Measurements from ENCODE around the gene PRKCQ. TPM values are rescaled to one million over a fixed set of nuclear protein-coding genes. Genes with fewer than 3 reads are reported as not detected.

Gene PRKCQ
- total and polyA plus RNA-seq, 2 of the 8 experiments (the other 6 are each of a cell fraction or from before 2014, with no cell fraction given), result 9.1 to 22.6 TPM

DNA sequence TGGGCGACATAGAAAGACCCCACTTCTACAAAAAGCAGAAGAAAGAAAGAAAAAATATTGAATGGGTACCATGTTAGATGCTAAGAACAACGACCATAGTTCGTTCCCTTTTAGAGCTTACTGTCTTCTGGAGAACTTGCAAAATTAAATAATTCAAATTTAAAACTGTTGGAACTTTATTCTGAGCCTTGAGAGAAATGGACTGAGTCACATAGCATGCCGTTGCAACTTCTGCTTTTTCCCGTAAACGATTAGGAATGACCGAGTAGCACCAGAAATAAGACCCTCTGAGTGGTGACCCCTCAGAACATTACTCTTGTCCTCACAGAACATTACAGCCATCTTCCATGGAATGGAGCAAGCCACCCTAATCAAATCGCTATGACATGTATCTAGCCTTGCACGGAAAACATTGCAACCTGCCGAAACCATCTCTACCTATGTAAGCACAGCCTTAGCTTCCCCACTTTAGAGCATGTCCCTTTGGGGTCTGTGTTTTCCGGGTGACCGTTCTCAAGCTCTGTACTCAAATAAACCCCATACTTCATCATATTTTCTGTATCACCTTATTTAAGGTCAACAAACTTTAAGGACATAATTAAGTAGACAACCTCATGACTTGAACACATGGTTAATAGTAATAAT lies 179.1 kb downstream of the PRKCQ start:
- Histone ChIP-seq H4K20me1 (replicated peaks in 1 of 2; ENCODE audit: control insufficient read depth in 1 of 2, insufficient read depth in 2 of 2, low read length in 2 of 2) (no peaks in the 10 kb centered on the region), H3K4me3 (ENCODE audit: extremely low read depth in 1 of 4, insufficient read depth in 2 of 4, low read depth in 3 of 4, low read length in 4 of 4) (no peak overlapping the region), H4K8ac (ENCODE audit: extremely low read depth, insufficient read depth, low read length) (no peak overlapping the region), H3K14ac (ENCODE audit: insufficient read length) (no peak overlapping the region), H2AK5ac (ENCODE audit: low read depth, low read length) (0 out of 2 replicates have a peak overlapping the region, but pooled peaks have one; percentile 48), H3K27me3 (replicated peaks in 1 of 4; ENCODE audit: control insufficient read depth in 3 of 4, extremely low read depth in 1 of 4, insufficient read depth in 3 of 4, low read length in 3 of 4) (no peaks in the 10 kb centered on the region), H2AFZ (ENCODE audit: low read length) (no peak overlapping the region), H2BK5ac (ENCODE audit: low read depth, low read length) (no peak overlapping the region), H2BK120ac (replicated peaks; ENCODE audit: low read depth, low read length) (no peak overlapping the region), H3K36me3 (ENCODE audit: control insufficient read depth in 2 of 4, insufficient read depth in 4 of 4, low read length in 3 of 4) (no peaks in the 10 kb centered on the region), H3K9me3 (ENCODE audit: insufficient read depth in 2 of 2, low read depth in 1 of 2, low read length in 1 of 2) (no peaks in the 10 kb centered on the region), H3K56ac (replicated peaks; ENCODE audit: insufficient read length, low read depth, low read length) (no peak overlapping the region), H3K23me2 (ENCODE audit: low read depth, low read length) (no peaks in the 10 kb centered on the region), H4K5ac (ENCODE audit: insufficient read length, low read depth, low read length) (no peak overlapping the region), H3K79me1 (ENCODE audit: low read depth, low read length) (no peaks in the 10 kb centered on the region), H3K9ac (replicated peaks in 1 of 4; ENCODE audit: extremely low read depth in 1 of 4, low read depth in 3 of 4, low read length in 3 of 4) (no peak overlapping the region), H3K4me1 (replicated peaks in 1 of 4; ENCODE audit: control insufficient read depth in 3 of 4, insufficient read depth in 4 of 4, low read length in 3 of 4) (no peaks in the 10 kb centered on the region; a peak in 2 of 7 replicates), H2BK15ac (ENCODE audit: low read length) (peak overlapping the region; percentile 25; the same call in 1 of the 2 replicates), H3K18ac (ENCODE audit: extremely low read depth, low read length) (no peak overlapping the region), H3K23ac (ENCODE audit: insufficient read length) (no peak overlapping the region), H2BK20ac (ENCODE audit: low read length) (0 out of 2 replicates have a peak overlapping the region, but pooled peaks have one; percentile 34), H4K91ac (replicated peaks; ENCODE audit: insufficient read length, low read length) (peak overlapping the region; percentile 44), H3K27ac (ENCODE audit: low read depth, low read length) (no peak overlapping the region), H3K79me2 (ENCODE audit: control insufficient read depth in 1 of 2, insufficient read depth in 2 of 2, low read length in 2 of 2) (no peaks in the 10 kb centered on the region), H3K4me2 (ENCODE audit: insufficient read depth in 1 of 2, low read depth in 2 of 2, low read length in 2 of 2) (no peak overlapping the region), H2BK12ac (ENCODE audit: low read depth, low read length) (peak overlapping the region; percentile 81), H3K4ac (replicated peaks; ENCODE audit: insufficient read length, low read depth, low read length) (no peak overlapping the region)
- FAIRE-seq (no peak), DNase-seq (ENCODE audit: low read depth in 1 of 2, low spot score in 2 of 2) (no peak)
- CTCF ChIA-PET (ENCODE audit: partially characterized antibody), result interaction anchor here (0.6 to 6.1 kb wide), 59 partner anchors 7 to 449 kb away, joined by 3 to 56 read pairs (median 5); partner anchors contain the start of gene PFKFB3
- 89% methylated on average over 12 of the region's 12 CpGs; no CpG with 5 or more reads in 1 of the 2 experiments for WGBS, 2 experiments (ENCODE audit: extremely low coverage in 1 of 2, insufficient coverage in 1 of 2, insufficient read length in 1 of 2, insufficient replicate concordance in 2 of 2, low coverage in 1 of 2, low lambda C conversion rate in 2 of 2, missing lambda C conversion rate in 1 of 2)
- POLR2A ChIA-PET (ENCODE audit: partially characterized antibody), result interaction anchor here (0.8 to 7.0 kb wide), 3 partner anchors 14 to 198 kb away, joined by 3 to 66 read pairs (median 3); partner anchors contain the start of gene PFKFB3
- TF ChIP-seq HDAC2 (IDR thresholded peaks at IDR 0.05; ENCODE audit: borderline replicate concordance in 1 of 2, low read depth in 2 of 2, low read length in 2 of 2) (no peak), RNF2 (IDR thresholded peaks at IDR 0.05; ENCODE audit: borderline replicate concordance, low read depth, low read length, missing control alignments, poor library complexity, severe bottlenecking) (no peak), JUND (IDR thresholded peaks at IDR 0.05; ENCODE audit: low read length) (no peak)
